Naive thymus-derived CD8-positive, alpha-beta T cell (primary cell): ENCODE measurements around the gene SLC35A1. TPM values are rescaled to one million over a fixed set of nuclear protein-coding genes. Genes with fewer than 3 reads are reported as not detected.

Experiments used
- ATAC-seq, 2 donors: fragments of 150-1000 bp; cut with Tn5 transposase in 1 of 2; sonication (Bioruptor Pico), chemical (Tn5 transposase) in 1 of 2; 1 replicate in 1 of 2; 2 replicates in 1 of 2; pipeline ENCODE4 v1.10.0; 2021; ENCODE audit warnings: mild to moderate bottlenecking in 2 of 2, moderate library complexity in 2 of 2
- POLR2A ChIA-PET: fragments of 350-600 bp; sonication (Branson Sonifier 250); formaldehyde crosslinking; loops from one replicate; lab custom pipeline; 2021; ENCODE audit warnings: antibody characterized with exemption; lab: Charles Lee
- DNase-seq, 10 donors: peaks; one replicate each; pipeline versions ENCODE4 v3.0.0 to v3.0.0-alpha.2; 2020 to 2022
- H3K27ac Mint-ChIP-seq, 10 donors: one replicate each; pipeline ENCODE4 v1.8.0; 2020 to 2022; ENCODE audit warnings: mild to moderate bottlenecking in 10 of 10, mixed read lengths in 10 of 10, moderate library complexity in 4 of 10, inconsistent platforms in 1 of 10
- H3K27me3 Mint-ChIP-seq, 5 donors: one replicate each; pipeline ENCODE4 v1.8.0; 2021 to 2022; ENCODE audit warnings: mixed read lengths in 5 of 5
- H3K36me3 Mint-ChIP-seq, 3 donors: one replicate each; pipeline ENCODE4 v1.8.0; 2020 to 2022; ENCODE audit warnings: mixed read lengths in 3 of 3, mild to moderate bottlenecking in 2 of 3, inconsistent platforms in 1 of 3
- H3K4me1 Mint-ChIP-seq, 4 donors: one replicate each; pipeline ENCODE4 v1.8.0; 2021 to 2022; ENCODE audit warnings: mixed read lengths in 4 of 4
- H3K4me3 Mint-ChIP-seq, 10 donors: one replicate each; pipeline ENCODE4 v1.8.0; 2020 to 2022; ENCODE audit warnings: mild to moderate bottlenecking in 10 of 10, mixed read lengths in 10 of 10, moderate library complexity in 6 of 10, inconsistent platforms in 1 of 10
- H3K9me3 Mint-ChIP-seq, 9 donors: one replicate each; pipeline ENCODE4 v1.8.0; 2020 to 2022; ENCODE audit warnings: mixed read lengths in 9 of 9, mild to moderate bottlenecking in 3 of 9, inconsistent platforms in 1 of 9, moderate library complexity in 1 of 9
- polyA plus RNA-seq, 3 donors: library from polyadenylated mRNA; unstranded; fragments of 300-500 nt; fragmentation: Illumina TruSeq; gene quantifications; one replicate each; pipeline ENCODE4 v1.2.3, GENCODE V29; 2021
- total RNA-seq, 8 experiments: library from RNA in 2 of 8; stranded (reverse) in 2 of 8; gene quantifications; one replicate each; pipeline ENCODE4 v1.2.3 and lab custom pipeline; 2021 to 2026

SLC35A1 gene, protein sequence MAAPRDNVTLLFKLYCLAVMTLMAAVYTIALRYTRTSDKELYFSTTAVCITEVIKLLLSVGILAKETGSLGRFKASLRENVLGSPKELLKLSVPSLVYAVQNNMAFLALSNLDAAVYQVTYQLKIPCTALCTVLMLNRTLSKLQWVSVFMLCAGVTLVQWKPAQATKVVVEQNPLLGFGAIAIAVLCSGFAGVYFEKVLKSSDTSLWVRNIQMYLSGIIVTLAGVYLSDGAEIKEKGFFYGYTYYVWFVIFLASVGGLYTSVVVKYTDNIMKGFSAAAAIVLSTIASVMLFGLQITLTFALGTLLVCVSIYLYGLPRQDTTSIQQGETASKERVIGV
- total RNA-seq (10 to 100 TPM; 21.5 to 22.3 TPM), polyA plus RNA-seq (10 to 100 TPM; 21.3 to 27.7 (median 22.8) TPM), total RNA-seq (lab: John Stamatoyannopoulos, UW) (0 to 13.7 (median 5.9) reads per million in 6 experiments)

- Mint-ChIP-seq H3K27me3 (peaks cover 0 to 7% (median 5%) of the 10 kb centered on the region in 5 donors), H3K27ac (peak within 1 kb of the TSS; percentile 99 to 100 (median 100)), H3K36me3 (peaks cover 0 to 4% (median 0%) of the 10 kb centered on the region in 3 donors), H3K4me1 (peaks cover 9 to 27% (median 15%) of the 10 kb centered on the region in 4 donors), H3K9me3 (no peaks in the 10 kb centered on the region), H3K4me3 (peak within 1 kb of the TSS; percentile 89 to 100 (median 99))
- POLR2A ChIA-PET = interaction anchor here (0.6 to 1.7 kb wide), 10 partner anchors 11 to 1606 kb away, joined by 3 to 7 read pairs (median 3); partner anchors contain the start of genes AKIRIN2, CFAP206, ORC3 and RARS2
- DNase-seq = peak; percentile 74 to 96 (median 86)
- ATAC-seq = peak; percentile 92 to 93
Observed at GRCh38 chr6:87472525-87473418, at the start of gene SLC35A1. TSS of gene SLC35A1 (plus strand) at chr6:87472974. CDS start at chr6:87473004, 30 bp downstream.

GRCh38 chr6:87426789-87427188 is 46.0 kb upstream of the SLC35A1 start:
- no peaks in the 10 kb centered on the region for H3K4me1 Mint-ChIP-seq
- H3K27ac Mint-ChIP-seq = no peak overlapping the region
- ATAC-seq = no peak
- no peaks in the 10 kb centered on the region for H3K9me3 Mint-ChIP-seq
- DNase-seq = no peak
- POLR2A ChIA-PET = no interaction called here
- H3K36me3 Mint-ChIP-seq = no peaks in the 10 kb centered on the region
- H3K27me3 Mint-ChIP-seq = peaks cover 0 to 12% (median 0%) of the 10 kb centered on the region in 5 donors
- H3K4me3 Mint-ChIP-seq = no peak overlapping the region

DNA sequence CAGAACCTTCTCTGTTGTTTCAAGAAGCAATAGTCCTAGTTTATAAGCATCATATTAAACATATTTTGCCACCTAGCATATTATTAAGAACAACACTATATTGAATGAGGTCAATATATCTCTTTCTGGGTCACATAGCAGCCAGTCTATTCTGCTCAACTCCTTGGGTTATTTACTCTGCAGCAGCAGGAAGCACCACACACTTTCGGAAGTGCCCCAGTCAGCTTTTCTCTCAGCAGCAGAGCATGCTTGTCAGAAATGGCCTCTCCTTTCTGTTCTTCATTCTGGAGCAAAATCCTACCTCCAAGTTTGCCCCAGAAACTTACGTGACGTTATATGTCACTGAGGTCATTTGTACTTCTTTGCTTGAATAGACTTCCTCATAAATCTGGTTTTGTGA is 42.3 kb upstream of the SLC35A1 start:
- ATAC-seq (no peak), DNase-seq (no peak)
- Mint-ChIP-seq H3K9me3 (no peaks in the 10 kb centered on the region), H3K27ac (no peak overlapping the region), H3K27me3 (peaks cover 2 to 25% (median 5%) of the 10 kb centered on the region in 5 donors), H3K4me3 (no peak overlapping the region), H3K36me3 (no peaks in the 10 kb centered on the region), H3K4me1 (no peaks in the 10 kb centered on the region)
- POLR2A ChIA-PET = no interaction called here

GRCh38 chr6:87431263-87431662 is 41.5 kb upstream of the SLC35A1 start:
- ATAC-seq (no peak), DNase-seq (no peak)
- Mint-ChIP-seq H3K9me3 (peaks cover 0 to under 1% (median 0%) of the 10 kb centered on the region in 9 donors), H3K36me3 (no peaks in the 10 kb centered on the region), H3K4me3 (no peak overlapping the region), H3K27me3 (peaks cover 2 to 25% (median 5%) of the 10 kb centered on the region in 5 donors), H3K4me1 (no peaks in the 10 kb centered on the region), H3K27ac (no peak overlapping the region)
- POLR2A ChIA-PET = no interaction called here

DNA sequence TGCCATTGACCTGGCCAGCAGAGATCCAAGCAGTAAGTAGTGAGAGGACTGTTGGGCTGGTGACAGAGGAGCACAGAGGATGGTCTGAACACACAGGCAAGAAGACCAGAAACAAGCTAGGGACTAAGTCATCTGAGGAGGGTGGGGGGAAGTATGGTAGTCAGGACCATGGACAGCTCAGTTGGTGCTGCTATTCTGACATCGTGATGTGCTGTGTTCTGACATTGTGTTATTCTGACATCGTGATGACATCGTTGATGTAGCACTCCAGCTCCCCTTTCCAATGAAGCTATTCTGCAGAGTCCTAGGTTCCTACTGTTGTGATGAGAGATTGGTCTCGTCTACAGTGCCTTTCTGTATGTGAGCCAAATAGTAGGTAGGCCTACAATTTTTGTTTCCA is 36.3 kb upstream of the SLC35A1 start:
- Mint-ChIP-seq H3K36me3 (no peaks in the 10 kb centered on the region), H3K27me3 (peaks cover 2 to 15% (median 5%) of the 10 kb centered on the region in 5 donors), H3K4me3 (no peak overlapping the region), H3K9me3 (peaks cover 0 to 7% (median 0%) of the 10 kb centered on the region in 9 donors), H3K4me1 (no peaks in the 10 kb centered on the region), H3K27ac (no peak overlapping the region)
- POLR2A ChIA-PET = no interaction called here
- peak; percentile 2 to 63 (median 40) for DNase-seq
- ATAC-seq = peak; percentile 62 to 73

DNA sequence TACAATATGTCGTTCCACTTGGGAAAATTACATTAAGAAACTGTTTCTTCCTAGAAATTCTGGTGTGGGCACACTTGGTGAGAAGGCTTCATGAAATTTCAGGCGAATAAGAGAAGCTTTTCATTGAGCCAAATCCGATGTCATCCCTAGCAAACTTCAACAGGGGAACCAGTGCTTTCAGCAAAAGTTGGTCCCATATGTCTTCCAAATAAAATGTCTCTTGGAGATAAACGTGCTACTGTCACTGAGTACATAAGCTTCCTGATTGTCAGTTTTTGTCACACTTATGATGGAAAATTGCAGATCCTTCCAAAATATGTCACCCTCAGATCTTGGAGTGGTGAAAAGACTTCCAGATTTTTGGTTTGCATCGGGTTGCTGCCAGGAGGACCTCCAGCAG is 31.1 kb upstream of the SLC35A1 start:
- Mint-ChIP-seq H3K9me3 (peaks cover 4 to 27% (median 8%) of the 10 kb centered on the region in 9 donors), H3K27me3 (peaks cover 6 to 17% (median 9%) of the 10 kb centered on the region in 5 donors), H3K27ac (no peak overlapping the region), H3K4me3 (no peak overlapping the region), H3K4me1 (no peaks in the 10 kb centered on the region), H3K36me3 (peaks cover 0 to 5% (median 0%) of the 10 kb centered on the region in 3 donors)
- DNase-seq (no peak), ATAC-seq (no peak)
- POLR2A ChIA-PET = no interaction called here

DNA sequence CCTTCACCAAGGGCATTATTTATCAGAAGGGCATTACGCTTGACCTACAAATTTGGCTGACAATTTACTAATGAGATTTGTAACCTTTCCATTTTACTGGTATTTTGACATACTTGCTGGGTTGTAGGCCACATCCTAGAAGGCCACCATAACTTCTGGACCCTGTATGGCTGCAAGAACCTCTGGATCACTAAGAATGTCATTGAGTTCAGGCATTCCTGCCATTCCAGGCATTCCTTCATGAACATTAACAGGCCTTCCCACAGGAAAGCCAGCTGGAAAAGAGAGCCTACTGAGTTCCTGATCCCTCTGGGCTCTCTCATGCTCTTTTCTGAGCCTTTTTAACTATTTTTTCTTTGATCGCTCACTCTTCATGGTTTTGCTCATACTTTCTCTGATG is 28.4 kb upstream of the SLC35A1 start:
- peaks cover 15 to 37% (median 21%) of the 10 kb centered on the region in 5 donors for H3K27me3 Mint-ChIP-seq
- no peak overlapping the region for H3K4me3 Mint-ChIP-seq
- no peak overlapping the region for H3K27ac Mint-ChIP-seq
- no peaks in the 10 kb centered on the region for H3K4me1 Mint-ChIP-seq
- H3K36me3 Mint-ChIP-seq = peaks cover 0 to 11% (median 0%) of the 10 kb centered on the region in 3 donors
- no peak for ATAC-seq
- peaks cover 7 to 45% (median 12%) of the 10 kb centered on the region in 9 donors for H3K9me3 Mint-ChIP-seq
- no peak for DNase-seq
- POLR2A ChIA-PET = no interaction called here

DNA sequence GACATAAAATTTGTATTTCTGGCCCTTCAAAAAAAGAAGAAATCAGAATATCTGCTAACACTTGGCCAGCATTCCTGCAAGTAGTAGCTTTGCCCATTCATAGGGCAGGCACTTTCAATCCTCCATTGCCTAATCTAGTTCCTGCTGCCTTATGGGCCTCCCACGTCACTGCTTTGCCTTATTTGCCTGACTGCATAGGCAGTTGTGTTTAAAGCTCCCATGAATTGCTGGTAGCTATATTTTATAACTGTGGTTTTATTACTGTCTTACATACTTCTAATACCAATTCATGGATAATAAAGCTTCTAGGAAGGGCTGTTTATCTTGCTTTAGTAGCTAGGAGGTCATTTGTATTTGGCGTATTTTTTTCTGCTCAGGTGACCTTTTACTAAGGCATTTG is 7.7 kb upstream of the SLC35A1 start:
- peaks cover 0 to 9% (median 0%) of the 10 kb centered on the region in 3 donors for H3K36me3 Mint-ChIP-seq
- H3K27ac Mint-ChIP-seq = no peak overlapping the region
- no peaks in the 10 kb centered on the region for H3K4me1 Mint-ChIP-seq
- peaks cover 0 to 13% (median 1%) of the 10 kb centered on the region in 9 donors for H3K9me3 Mint-ChIP-seq
- no peak overlapping the region for H3K4me3 Mint-ChIP-seq
- peaks cover 19 to 43% (median 23%) of the 10 kb centered on the region in 5 donors for H3K27me3 Mint-ChIP-seq
- DNase-seq (no peak), ATAC-seq (no peak)
- POLR2A ChIA-PET = no interaction called here

DNA sequence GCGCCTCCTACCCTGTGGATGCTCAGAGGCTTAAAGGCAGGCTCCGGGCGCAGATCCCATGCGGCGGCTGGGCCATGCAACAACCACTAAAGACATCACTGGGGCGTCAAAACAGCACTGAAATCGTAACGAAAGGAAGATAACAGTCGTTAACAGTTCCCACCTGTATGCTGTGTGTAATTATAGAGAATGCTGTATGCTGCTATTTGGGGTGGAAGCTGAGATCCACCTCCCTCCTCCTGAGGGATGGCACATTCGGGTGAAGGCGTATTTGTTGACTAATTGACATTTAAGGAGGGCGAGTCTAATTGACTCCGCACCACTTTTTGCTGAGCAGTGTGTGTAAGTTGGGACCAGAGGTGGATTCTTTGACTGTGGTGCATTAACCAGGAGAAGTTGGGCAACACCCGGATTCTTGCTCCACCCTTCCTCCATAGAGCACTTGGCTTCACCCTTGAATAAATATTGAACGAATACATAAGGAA is 687 bp downstream of the SLC35A1 start:
- DNase-seq (peak in 5 of 10 donors; percentile 38 to 65 (median 42)), ATAC-seq (peak; percentile 71 to 77)
- Mint-ChIP-seq H3K4me1 (peaks cover 10 to 27% (median 18%) of the 10 kb centered on the region in 4 donors), H3K4me3 (peak overlapping the region; percentile 89 to 100 (median 99)), H3K27me3 (peaks cover 0 to 1% (median under 1%) of the 10 kb centered on the region in 5 donors), H3K27ac (peak overlapping the region; percentile 99 to 100 (median 100)), H3K36me3 (peaks cover 0 to 11% (median 3%) of the 10 kb centered on the region in 3 donors), H3K9me3 (no peaks in the 10 kb centered on the region)
- POLR2A ChIA-PET = interaction anchor here (1.2 to 1.7 kb wide), 3 partner anchors 65 to 151 kb away, joined by 3 to 6 read pairs (median 4); partner anchors contain the start of genes CFAP206 and SMIM8

- Mint-ChIP-seq H3K9me3 (peaks cover 0 to 2% (median 0%) of the 10 kb centered on the region in 9 donors), H3K27me3 (no peaks in the 10 kb centered on the region), H3K36me3 (peaks cover 0 to 51% (median 25%) of the 10 kb centered on the region in 3 donors), H3K27ac (no peak overlapping the region), H3K4me3 (no peak overlapping the region), H3K4me1 (peaks cover 0 to 16% (median 11%) of the 10 kb centered on the region in 4 donors)
- no peak for DNase-seq
- POLR2A ChIA-PET = no interaction called here
- ATAC-seq = no peak
Observed at GRCh38 chr6:87481931-87482330, 9.2 kb downstream of the SLC35A1 start.

GRCh38 chr6:87482366-87482765 is 9.6 kb downstream of the SLC35A1 start:
- H3K27me3 Mint-ChIP-seq = no peaks in the 10 kb centered on the region
- H3K27ac Mint-ChIP-seq = peak overlapping the region in 1 of 10 donors; percentile 53
- no peak overlapping the region for H3K4me3 Mint-ChIP-seq
- H3K36me3 Mint-ChIP-seq = peaks cover 0 to 51% (median 25%) of the 10 kb centered on the region in 3 donors
- H3K9me3 Mint-ChIP-seq = peaks cover 0 to 2% (median 0%) of the 10 kb centered on the region in 9 donors
- DNase-seq = no peak
- no peak for ATAC-seq
- H3K4me1 Mint-ChIP-seq = peaks cover 0 to 16% (median 11%) of the 10 kb centered on the region in 4 donors
- POLR2A ChIA-PET = no interaction called here

GRCh38 chr6:87483929-87484328 is 11.2 kb downstream of the SLC35A1 start:
- POLR2A ChIA-PET = no interaction called here
- ATAC-seq (no peak), DNase-seq (no peak)
- no peaks in the 10 kb centered on the region for H3K27me3 Mint-ChIP-seq
- H3K9me3 Mint-ChIP-seq = no peaks in the 10 kb centered on the region
- H3K27ac Mint-ChIP-seq = peak overlapping the region in 1 of 10 donors; percentile 5
- peaks cover 0 to 38% (median 20%) of the 10 kb centered on the region in 3 donors for H3K36me3 Mint-ChIP-seq
- no peak overlapping the region for H3K4me3 Mint-ChIP-seq
- H3K4me1 Mint-ChIP-seq = peaks cover 0 to 12% (median 11%) of the 10 kb centered on the region in 4 donors
